ENCODE results near the gene ATG7. TPM values are rescaled to one million over a fixed set of nuclear protein-coding genes. Genes with fewer than 3 reads are reported as not detected.
A peak's percentile ranks its signal among the peaks of the same experiment; 100 is the strongest.

ATG7 gene
- total RNA-seq, 1 donor from 2014 or later, result 23.0 TPM

- H3K27me3 Mint-ChIP-seq (ENCODE audit: unreplicated experiment), result peaks cover 2% of the 10 kb centered on the region
- no peaks in the 10 kb centered on the region for H3K9me3 Mint-ChIP-seq (ENCODE audit: unreplicated experiment)
- no peak for DNase-seq
- no peak overlapping the region for H3K4me3 Mint-ChIP-seq (ENCODE audit: unreplicated experiment)
- H3K4me1 Mint-ChIP-seq (ENCODE audit: low read depth, unreplicated experiment), result no peaks in the 10 kb centered on the region
- H3K36me3 Mint-ChIP-seq (ENCODE audit: unreplicated experiment), result no peaks in the 10 kb centered on the region
- no peak overlapping the region for H3K27ac Mint-ChIP-seq (ENCODE audit: unreplicated experiment)
- TF ChIP-seq CTCF (IDR thresholded peaks at IDR 0.05; ENCODE audit: partially characterized antibody, unreplicated experiment), result no peak
These were observed 42.1 kb upstream of the ATG7 start for GRCh38 chr3:11230125-11230524.

- no peak for DNase-seq
- Mint-ChIP-seq H3K4me1 (ENCODE audit: low read depth, unreplicated experiment) (no peaks in the 10 kb centered on the region), H3K9me3 (ENCODE audit: unreplicated experiment) (no peaks in the 10 kb centered on the region), H3K27ac (ENCODE audit: unreplicated experiment) (no peak overlapping the region), H3K36me3 (ENCODE audit: unreplicated experiment) (no peaks in the 10 kb centered on the region), H3K4me3 (ENCODE audit: unreplicated experiment) (no peak overlapping the region), H3K27me3 (ENCODE audit: unreplicated experiment) (peaks cover 2% of the 10 kb centered on the region)
- TF ChIP-seq CTCF (IDR thresholded peaks at IDR 0.05; ENCODE audit: partially characterized antibody, unreplicated experiment), result no peak
These were observed 41.4 kb upstream of the ATG7 start for GRCh38 chr3:11230832-11231231.

GRCh38 chr3:11235385-11235784 lies 36.8 kb upstream of the ATG7 start:
- DNase-seq, result no peak
- H3K4me1 Mint-ChIP-seq (ENCODE audit: low read depth, unreplicated experiment), result no peaks in the 10 kb centered on the region
- no peak overlapping the region for H3K27ac Mint-ChIP-seq (ENCODE audit: unreplicated experiment)
- H3K4me3 Mint-ChIP-seq (ENCODE audit: unreplicated experiment), result no peak overlapping the region
- H3K9me3 Mint-ChIP-seq (ENCODE audit: unreplicated experiment), result peaks cover 2% of the 10 kb centered on the region
- TF ChIP-seq CTCF (IDR thresholded peaks at IDR 0.05; ENCODE audit: partially characterized antibody, unreplicated experiment), result no peak
- H3K27me3 Mint-ChIP-seq (ENCODE audit: unreplicated experiment), result no peaks in the 10 kb centered on the region
- H3K36me3 Mint-ChIP-seq (ENCODE audit: unreplicated experiment), result peaks cover 6% of the 10 kb centered on the region

GRCh38 chr3:11236588-11237461 lies 35.4 kb upstream of the ATG7 start:
- Mint-ChIP-seq H3K4me3 (ENCODE audit: unreplicated experiment) (no peak overlapping the region), H3K4me1 (ENCODE audit: low read depth, unreplicated experiment) (no peaks in the 10 kb centered on the region), H3K27ac (ENCODE audit: unreplicated experiment) (no peak overlapping the region), H3K36me3 (ENCODE audit: unreplicated experiment) (peaks cover 6% of the 10 kb centered on the region), H3K9me3 (ENCODE audit: unreplicated experiment) (peaks cover 2% of the 10 kb centered on the region), H3K27me3 (ENCODE audit: unreplicated experiment) (no peaks in the 10 kb centered on the region)
- peak; percentile 70 for DNase-seq
- TF ChIP-seq CTCF (IDR thresholded peaks at IDR 0.05; ENCODE audit: partially characterized antibody, unreplicated experiment), result peak; percentile 79

GRCh38 chr3:11238060-11238459 lies 34.1 kb upstream of the ATG7 start:
- H3K9me3 Mint-ChIP-seq (ENCODE audit: unreplicated experiment), result peaks cover 2% of the 10 kb centered on the region
- no peaks in the 10 kb centered on the region for H3K27me3 Mint-ChIP-seq (ENCODE audit: unreplicated experiment)
- H3K36me3 Mint-ChIP-seq (ENCODE audit: unreplicated experiment), result peaks cover 6% of the 10 kb centered on the region
- H3K27ac Mint-ChIP-seq (ENCODE audit: unreplicated experiment), result no peak overlapping the region
- no peaks in the 10 kb centered on the region for H3K4me1 Mint-ChIP-seq (ENCODE audit: low read depth, unreplicated experiment)
- DNase-seq, result no peak
- TF ChIP-seq CTCF (IDR thresholded peaks at IDR 0.05; ENCODE audit: partially characterized antibody, unreplicated experiment), result no peak
- no peak overlapping the region for H3K4me3 Mint-ChIP-seq (ENCODE audit: unreplicated experiment)
